SK-N-SH (cell line): ENCODE results near the gene CLPTM1L. TPM values are rescaled to one million over a fixed set of nuclear protein-coding genes. Genes with fewer than 3 reads are reported as not detected.
"Not testable (repeated sequence)": the region's sequence is repeated elsewhere in the genome, so short reads cannot be mapped to it uniquely, and the experiment has no call there.

ENCODE experiments used
- CTCF ChIA-PET: fragments of 300-600, 350-600 bp; formaldehyde crosslinking; extraction: SDS; loops from one replicate; lab custom pipeline; 2021; lab: Yijun Ruan, JAX
- POLR2A ChIA-PET: fragments of 350-600 bp; sonication (Branson Sonifier 250); formaldehyde crosslinking; extraction: SDS; loops from one replicate; lab custom pipeline; 2020; ENCODE audit warnings: antibody characterized with exemption, inconsistent platforms; lab: Yijun Ruan, JAX
- DNase-seq: peaks from one replicate; pipeline ENCODE4 v3.0.0; 2012
- H2AFZ ChIP-seq: fragments of 200-600 bp; sonication (generic); 2 replicates; pipeline ENCODE4 v1.8.1; 2016; ENCODE audit warnings: antibody characterized with exemption, mild to moderate bottlenecking, low read depth
- H3F3A ChIP-seq: fragments of 200-600 bp; sonication (generic); replicated peaks from 2 replicates; pipeline ENCODE3; 2016; ENCODE audit warnings: antibody characterized with exemption, mild to moderate bottlenecking; ENCODE audit not compliant: insufficient read depth
- H3K27ac ChIP-seq, 2 experiments: fragments of 200-500 bp in 1 of 2; fragments of 200-600 bp in 1 of 2; sonication (Bioruptor generic) in 1 of 2; sonication (generic), shearing (Covaris generic) in 1 of 2; 2 replicates each; pipeline versions ENCODE4 v1.5.1 to v1.6.1; 2014 to 2016; ENCODE audit warnings: low read depth in 2 of 2, inconsistent platforms in 1 of 2, low read length in 1 of 2, mild to moderate bottlenecking in 1 of 2, mixed read lengths in 1 of 2
- H3K27me3 ChIP-seq: fragments of 200-600 bp; sonication (generic), shearing (Covaris generic); 2 replicates; pipeline ENCODE4 v1.6.1; 2016; ENCODE audit warnings: mixed run types; ENCODE audit not compliant: insufficient read depth
- H3K36me3 ChIP-seq, 2 experiments: fragments of 200-500 bp in 1 of 2; fragments of 200-600 bp in 1 of 2; sonication (Bioruptor generic) in 1 of 2; sonication (generic) in 1 of 2; replicated peaks in 1 of 2; 2 replicates each; pipeline versions ENCODE3 to v1.5.1; 2014 to 2016; ENCODE audit warnings: low read length in 1 of 2, mild to moderate bottlenecking in 1 of 2; ENCODE audit not compliant: insufficient read depth in 2 of 2, control insufficient read depth in 1 of 2
- H3K4me1 ChIP-seq, 2 experiments: fragments of 200-500 bp in 1 of 2; fragments of 200-600 bp in 1 of 2; sonication (Bioruptor generic) in 1 of 2; sonication (generic), shearing (Covaris generic) in 1 of 2; 2 replicates each; pipeline versions ENCODE4 v1.5.1 to v1.6.1; 2014 to 2016; ENCODE audit warnings: low read depth in 1 of 2, low read length in 1 of 2, mixed run types in 1 of 2; ENCODE audit not compliant: insufficient read depth in 2 of 2, control insufficient read depth in 1 of 2
- H3K4me2 ChIP-seq: fragments of 200-600 bp; sonication (generic), shearing (Covaris generic); 2 replicates; pipeline ENCODE4 v1.6.1; 2017; ENCODE audit warnings: mixed run types
- H3K4me3 ChIP-seq, 2 experiments: fragments of 200-500 bp in 1 of 2; fragments of 200-600 bp in 1 of 2; sonication (Bioruptor generic) in 1 of 2; sonication (generic), shearing (Covaris generic) in 1 of 2; 2 replicates each; pipeline versions ENCODE4 v1.5.1 to v1.8.1; 2014 to 2016; ENCODE audit warnings: low read depth in 2 of 2, inconsistent platforms in 1 of 2, low read length in 1 of 2, mild to moderate bottlenecking in 1 of 2, mixed read lengths in 1 of 2, moderate library complexity in 1 of 2
- H3K79me2 ChIP-seq: fragments of 200-600 bp; sonication (generic); 2 replicates; pipeline ENCODE4 v1.8.1; 2017; ENCODE audit warnings: mild to moderate bottlenecking; ENCODE audit not compliant: insufficient read depth
- H3K9ac ChIP-seq: fragments of 200-600 bp; sonication (generic); 2 replicates; pipeline ENCODE4 v1.6.1; 2017; ENCODE audit warnings: mixed run types
- H3K9me2 ChIP-seq: fragments of 200-600 bp; sonication (generic); 2 replicates; pipeline ENCODE4 v1.6.1; 2017; ENCODE audit warnings: mixed run types
- H3K9me3 ChIP-seq: fragments of 200-600 bp; sonication (generic); 2 replicates; pipeline ENCODE4 v1.6.1; 2017; ENCODE audit warnings: mixed run types, mild to moderate bottlenecking, moderate library complexity
- H4K20me1 ChIP-seq: fragments of 200-600 bp; sonication (generic); 2 replicates; pipeline ENCODE4 v1.6.1; 2017; ENCODE audit warnings: mild to moderate bottlenecking, mixed run types; ENCODE audit not compliant: insufficient read depth
- FOXM1 ChIP-seq: IDR thresholded peaks from 2 replicates; pipeline ENCODE4 v1.4.0; 2012; ENCODE audit warnings: low read depth, mild to moderate bottlenecking
- GABPA ChIP-seq: IDR thresholded peaks from 2 replicates; pipeline ENCODE4 v1.4.0; 2012; ENCODE audit warnings: low read depth, mild to moderate bottlenecking
- JUND ChIP-seq: IDR thresholded peaks from 2 replicates; pipeline ENCODE4 v1.4.0; 2012
- MXI1 ChIP-seq: IDR thresholded peaks from 2 replicates; pipeline ENCODE4 v1.6.1; 2012; ENCODE audit warnings: mild to moderate bottlenecking, low read depth, low read length, improper control_type of control experiment
- REST ChIP-seq: IDR thresholded peaks from 2 replicates; pipeline ENCODE4 v1.6.1; 2012; ENCODE audit warnings: mild to moderate bottlenecking, low read depth, low read length, moderate library complexity
- USF1 ChIP-seq: IDR thresholded peaks from 2 replicates; pipeline ENCODE4 v1.4.0; 2012; ENCODE audit warnings: low read depth, borderline replicate concordance
- ZBTB33 ChIP-seq: IDR thresholded peaks from 2 replicates; pipeline ENCODE4 v1.4.0; 2012; ENCODE audit warnings: low read depth, borderline replicate concordance
- WGBS: methylation state at CpG from one replicate; pipeline ENCODE4 v1.1.6; 2017; ENCODE audit warnings: low lambda C conversion rate; 5-methylcytosine and 5-hydroxymethylcytosine counted together
- polyA plus RNA-seq, 3 experiments: library from polyadenylated mRNA; depleted of rRNA; stranded (reverse); fragments of >200 nt; gene quantifications; 2 replicates each; pipeline ENCODE4 v1.2.3, GENCODE V29; 2012

The CLPTM1L gene
- polyA plus RNA-seq, 1 of the 3 experiments (the other 2 are of a cell fraction), result 202 TPM

GRCh38 chr5:1277331-1277730 is 67.6 kb downstream of the CLPTM1L start:
- H3K9ac ChIP-seq, result no peak overlapping the region
- H3K4me1 ChIP-seq, result no peaks in the 10 kb centered on the region
- H3K27ac ChIP-seq, result no peak overlapping the region
- TF ChIP-seq MXI1, result no peak
- WGBS, result 65% methylated on average over 12 of the region's 21 CpGs
- no peaks in the 10 kb centered on the region for H3K9me2 ChIP-seq
- H3K36me3 ChIP-seq, result no peaks in the 10 kb centered on the region
- POLR2A ChIA-PET, result no interaction called here
- H4K20me1 ChIP-seq, result no peaks in the 10 kb centered on the region
- H3K79me2 ChIP-seq, result no peaks in the 10 kb centered on the region
- H2AFZ ChIP-seq, result no peak overlapping the region
- no peak overlapping the region for H3K4me3 ChIP-seq
- H3K27me3 ChIP-seq, result no peaks in the 10 kb centered on the region; the same call in 1 of the 2 replicates
- no peaks in the 10 kb centered on the region for H3F3A ChIP-seq
- no peaks in the 10 kb centered on the region for H3K9me3 ChIP-seq
- H3K4me2 ChIP-seq, result no peak overlapping the region
- CTCF ChIA-PET, result interaction anchor here (0.7 kb wide), 1 partner anchor 22 kb away, joined by 3 read pairs; no protein-coding TSS in a partner anchor
- no peak for DNase-seq

DNA sequence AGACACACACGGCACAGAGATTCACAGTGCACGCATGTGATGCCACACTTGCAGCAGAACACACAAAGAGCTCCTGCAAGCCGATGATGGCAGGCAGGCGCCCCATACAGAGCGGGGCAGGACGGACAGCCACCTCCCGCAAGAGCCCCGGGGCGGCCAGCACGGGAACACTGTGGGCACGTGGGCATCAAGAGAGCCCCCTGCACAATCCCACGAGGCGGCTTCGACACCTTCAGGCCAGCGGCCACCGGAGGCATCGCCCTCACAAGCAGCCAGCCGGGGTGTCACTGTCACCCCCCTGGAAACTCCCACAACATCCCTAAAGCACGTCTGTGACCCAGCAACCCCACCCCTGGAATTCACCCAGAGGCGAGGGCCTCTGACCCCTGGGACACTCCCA is 68.0 kb downstream of the CLPTM1L start:
- CTCF ChIA-PET, result interaction anchor here (0.7 kb wide), 1 partner anchor 22 kb away, joined by 3 read pairs; no protein-coding TSS in a partner anchor

GRCh38 chr5:1275397-1276391 is 69.2 kb downstream of the CLPTM1L start:
- H3K27ac ChIP-seq, POLR2A ChIA-PET, H3K79me2 ChIP-seq, DNase-seq, H2AFZ ChIP-seq, CTCF ChIA-PET, H3K9me2 ChIP-seq, H3K27me3 ChIP-seq, H4K20me1 ChIP-seq, H3K4me1 ChIP-seq, H3K9me3 ChIP-seq, H3K4me2 ChIP-seq, H3K9ac ChIP-seq, H3K36me3 ChIP-seq, H3F3A ChIP-seq, H3K4me3 ChIP-seq: not testable (repeated sequence)
- WGBS, result 47% methylated on average over 10 of the region's 10 CpGs

More for the DNA sequence above, 68.0 kb downstream of the CLPTM1L start:
- no peak overlapping the region for H2AFZ ChIP-seq
- no peak overlapping the region for H3K4me3 ChIP-seq
- TF ChIP-seq GABPA, result no peak
- no peaks in the 10 kb centered on the region for H3K9me3 ChIP-seq
- H3K27me3 ChIP-seq, result no peaks in the 10 kb centered on the region; the same call in 1 of the 2 replicates
- POLR2A ChIA-PET, result no interaction called here
- H3K9me2 ChIP-seq, result no peaks in the 10 kb centered on the region
- no peaks in the 10 kb centered on the region for H3F3A ChIP-seq
- H3K27ac ChIP-seq, result no peak overlapping the region
- no peak overlapping the region for H3K9ac ChIP-seq
- H3K4me2 ChIP-seq, result no peak overlapping the region
- WGBS, result 45% methylated on average over 18 of the region's 20 CpGs
- no peaks in the 10 kb centered on the region for H4K20me1 ChIP-seq
- H3K79me2 ChIP-seq, result no peaks in the 10 kb centered on the region
- no peak for DNase-seq
- no peaks in the 10 kb centered on the region for H3K4me1 ChIP-seq
- H3K36me3 ChIP-seq, result no peaks in the 10 kb centered on the region

DNA sequence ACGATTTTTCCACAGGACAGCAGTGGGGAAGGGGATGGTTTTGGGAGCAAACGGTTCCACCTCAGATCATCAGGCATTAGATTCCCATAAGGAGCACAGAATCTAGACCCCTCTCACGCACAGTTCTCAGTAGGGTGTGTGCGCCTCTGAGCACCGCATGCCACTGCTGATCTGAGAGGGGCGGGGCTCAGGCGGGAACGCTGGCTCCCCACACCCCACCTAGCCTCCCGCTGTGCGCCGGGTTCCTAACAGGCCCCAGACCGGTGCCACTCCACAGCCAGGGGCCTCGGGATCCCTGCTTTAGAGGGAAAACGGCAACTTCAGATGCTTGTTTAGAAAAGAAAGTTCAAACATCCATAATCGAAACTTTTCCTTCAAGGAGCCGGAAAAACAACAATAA is 70.4 kb downstream of the CLPTM1L start:
- DNase-seq, result no peak
- H3K27ac ChIP-seq, result no peak overlapping the region
- H3K79me2 ChIP-seq, result no peaks in the 10 kb centered on the region
- 59% methylated on average over 10 of the region's 16 CpGs for WGBS
- CTCF ChIA-PET, result no interaction called here
- H3K4me1 ChIP-seq, result no peaks in the 10 kb centered on the region
- no peaks in the 10 kb centered on the region for H3K9me3 ChIP-seq
- no peaks in the 10 kb centered on the region for H3F3A ChIP-seq
- no peaks in the 10 kb centered on the region for H4K20me1 ChIP-seq
- H2AFZ ChIP-seq, result no peak overlapping the region
- POLR2A ChIA-PET, result no interaction called here
- H3K4me3 ChIP-seq, result no peak overlapping the region
- no peak overlapping the region for H3K4me2 ChIP-seq
- no peaks in the 10 kb centered on the region for H3K36me3 ChIP-seq
- H3K9ac ChIP-seq, result no peak overlapping the region
- no peaks in the 10 kb centered on the region for H3K9me2 ChIP-seq
- no peaks in the 10 kb centered on the region; the same call in 1 of the 2 replicates for H3K27me3 ChIP-seq
- TF ChIP-seq JUND, result no peak
- TF ChIP-seq REST, result no peak
- TF ChIP-seq ZBTB33, result no peak
- no peak for TF ChIP-seq FOXM1
- TF ChIP-seq USF1, result no peak
